WTC11 (cell line): Measurements from ENCODE around the gene TMEM119. TPM values are rescaled to one million over a fixed set of nuclear protein-coding genes. Genes with fewer than 3 reads are reported as not detected.

Source experiments
- ATAC-seq: fragments of 200-7000 bp; cut with Tn5 transposase; 2 replicates; pipeline ENCODE4 v1.10.0; 2021; ENCODE audit warnings: mild to moderate bottlenecking, moderate library complexity
- CTCF ChIA-PET: fragments of 300-600 bp; sonication (Branson Sonifier 250); formaldehyde crosslinking; loops from one replicate; lab custom pipeline; 2021; ENCODE audit warnings: antibody characterized with exemption; lab: Charles Lee
- POLR2A ChIA-PET: fragments of 350-600 bp; sonication (Branson Sonifier 250); formaldehyde crosslinking; loops from one replicate; lab custom pipeline; 2021; ENCODE audit warnings: antibody characterized with exemption; lab: Charles Lee
- DNase-seq: peaks from one replicate; pipeline ENCODE4 v3.0.0; 2021; ENCODE audit warnings: low spot score
- H3K27ac Mint-ChIP-seq: 2 replicates; pipeline ENCODE4 v1.8.0; 2021; ENCODE audit warnings: mixed read lengths
- H3K27me3 Mint-ChIP-seq: 2 replicates; pipeline ENCODE4 v1.8.0; 2021; ENCODE audit warnings: low read depth, mild to moderate bottlenecking, moderate library complexity, mixed read lengths
- H3K36me3 Mint-ChIP-seq: 2 replicates; pipeline ENCODE4 v1.8.0; 2021; ENCODE audit warnings: mixed read lengths
- H3K4me1 Mint-ChIP-seq: 2 replicates; pipeline ENCODE4 v1.8.0; 2022; ENCODE audit warnings: mixed read lengths
- H3K4me3 Mint-ChIP-seq: 2 replicates; pipeline ENCODE4 v1.8.0; 2021; ENCODE audit warnings: mild to moderate bottlenecking, moderate library complexity, mixed read lengths
- H3K9me3 Mint-ChIP-seq: 2 replicates; pipeline ENCODE4 v1.8.0; 2021; ENCODE audit warnings: mixed read lengths
- CREM ChIP-seq: sonication (generic); formaldehyde crosslinking; IDR thresholded peaks from 2 replicates; pipeline ENCODE4 v1.8.1; 2022; ENCODE audit warnings: mild to moderate bottlenecking, missing genetic modification reagents, moderate library complexity
- EMX1 ChIP-seq: fragments of 250-450 bp; sonication (Bioruptor Pico); IDR thresholded peaks from 2 replicates; pipeline ENCODE4 v1.8.0; 2021; ENCODE audit warnings: mild to moderate bottlenecking
- FOXP1 ChIP-seq: sonication (generic); formaldehyde crosslinking; IDR thresholded peaks from 2 replicates; pipeline ENCODE4 v1.8.0; 2022; ENCODE audit warnings: missing genetic modification reagents, mild to moderate bottlenecking, moderate library complexity, borderline replicate concordance
- GRHL2 ChIP-seq: fragments of 250-450 bp; sonication (Bioruptor Pico); IDR thresholded peaks from 2 replicates; pipeline ENCODE4 v1.8.0; 2022; ENCODE audit warnings: mild to moderate bottlenecking, moderate library complexity; ENCODE audit not compliant: insufficient replicate concordance, severe bottlenecking
- JAZF1 ChIP-seq: fragments of 250-450 bp; sonication (Bioruptor Pico); IDR thresholded peaks from 2 replicates; pipeline ENCODE4 v1.9.0; 2021; ENCODE audit warnings: moderate library complexity, mild to moderate bottlenecking, inconsistent platforms
- MXD4 ChIP-seq: fragments of 250-450 bp; sonication (Bioruptor Pico); IDR thresholded peaks from 2 replicates; pipeline ENCODE4 v1.8.0; 2021; ENCODE audit warnings: mild to moderate bottlenecking, moderate library complexity, borderline replicate concordance
- NFYB ChIP-seq: sonication (generic); formaldehyde crosslinking; conservative IDR thresholded peaks from 2 replicates; pipeline ENCODE4 v1.8.0; 2022; ENCODE audit warnings: low read depth, missing genetic modification reagents
- NR1H2 ChIP-seq: sonication (generic); formaldehyde crosslinking; IDR thresholded peaks from 2 replicates; pipeline ENCODE4 v1.9.0; 2021; ENCODE audit warnings: mild to moderate bottlenecking, moderate library complexity, missing genetic modification reagents
- NR3C1 ChIP-seq: sonication (generic); formaldehyde crosslinking; conservative IDR thresholded peaks from 2 replicates; pipeline ENCODE4 v1.8.1; 2023; ENCODE audit warnings: low read depth, mild to moderate bottlenecking, missing genetic modification reagents
- SP1 ChIP-seq: sonication (generic); formaldehyde crosslinking; conservative IDR thresholded peaks from 2 replicates; pipeline ENCODE4 v1.8.1; 2022; ENCODE audit warnings: missing genetic modification reagents
- TEAD4 ChIP-seq: sonication (generic); formaldehyde crosslinking; IDR thresholded peaks from 2 replicates; pipeline ENCODE4 v1.8.0; 2022; ENCODE audit warnings: mild to moderate bottlenecking, missing genetic modification reagents
- ZNF671 ChIP-seq: fragments of 250-450 bp; sonication (Bioruptor Pico); IDR thresholded peaks from 2 replicates; pipeline ENCODE4 v1.8.0; 2021; ENCODE audit warnings: mild to moderate bottlenecking
- total RNA-seq: library from RNA; stranded (reverse); gene quantifications from 3 replicates; pipeline ENCODE4 v1.2.3, GENCODE V29; 2021
- TF ChIP-seq, protein P1 (sequence below): sonication (generic); formaldehyde crosslinking; IDR thresholded peaks from 2 replicates; pipeline ENCODE4 v1.8.1; 2023; ENCODE audit warnings: mild to moderate bottlenecking, missing genetic modification reagents
- TF ChIP-seq, protein P2 (sequence below): fragments of 250-450 bp; sonication (Bioruptor Pico); IDR thresholded peaks from 2 replicates; pipeline ENCODE4 v1.9.0; 2021; ENCODE audit warnings: mild to moderate bottlenecking
- TF ChIP-seq, protein P3 (sequence below): fragments of 250-450 bp; sonication (Bioruptor Pico); IDR thresholded peaks from 2 replicates; pipeline ENCODE4 v1.9.0; 2021; ENCODE audit warnings: mild to moderate bottlenecking, borderline replicate concordance
- TF ChIP-seq, protein P4 (sequence below): fragments of 250-450 bp; sonication (Bioruptor Pico); IDR thresholded peaks from 2 replicates; pipeline ENCODE4 v1.9.0; 2021; ENCODE audit warnings: mild to moderate bottlenecking
- TF ChIP-seq, protein P5 (sequence below): sonication (generic); formaldehyde crosslinking; IDR thresholded peaks from 2 replicates; pipeline ENCODE4 v1.8.1; 2022; ENCODE audit warnings: low read depth, missing genetic modification reagents, borderline replicate concordance
- TF ChIP-seq, protein P6 (sequence below): sonication (generic); formaldehyde crosslinking; IDR thresholded peaks from 2 replicates; pipeline ENCODE4 v1.8.1; 2023; ENCODE audit warnings: mild to moderate bottlenecking, missing genetic modification reagents, borderline replicate concordance
- TF ChIP-seq, protein P7 (sequence below): sonication (generic); formaldehyde crosslinking; IDR thresholded peaks from 2 replicates; pipeline ENCODE4 v1.8.1; 2022; ENCODE audit warnings: missing genetic modification reagents, borderline replicate concordance
- TF ChIP-seq, protein P8 (sequence below): sonication (generic); formaldehyde crosslinking; IDR thresholded peaks from 2 replicates; pipeline ENCODE4 v1.8.0; 2022; ENCODE audit warnings: mild to moderate bottlenecking, missing genetic modification reagents

The TMEM119 gene
- total RNA-seq, 1 experiment from 2014 or later = 0.20 TPM

DNA sequence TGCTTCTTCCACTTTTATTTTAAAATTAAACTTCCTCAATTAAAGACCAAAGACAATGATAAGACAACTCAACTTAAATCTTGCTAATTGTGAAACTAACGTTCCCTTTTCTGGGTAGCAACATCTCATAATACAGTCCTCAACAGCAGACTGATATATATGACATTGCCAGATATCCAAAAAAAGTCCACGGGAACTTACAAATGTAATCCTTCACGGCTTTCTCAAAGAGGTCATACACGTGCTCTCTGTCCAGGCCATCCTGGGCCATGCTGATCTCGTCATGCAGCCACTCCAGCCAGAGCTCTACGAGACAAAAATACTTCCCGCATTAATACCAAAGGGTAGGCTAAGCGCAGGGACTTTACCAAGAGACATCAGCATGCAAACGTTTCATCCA, 50.2 kb downstream of the TMEM119 start (continued):
- TF ChIP-seq, protein P1, sequence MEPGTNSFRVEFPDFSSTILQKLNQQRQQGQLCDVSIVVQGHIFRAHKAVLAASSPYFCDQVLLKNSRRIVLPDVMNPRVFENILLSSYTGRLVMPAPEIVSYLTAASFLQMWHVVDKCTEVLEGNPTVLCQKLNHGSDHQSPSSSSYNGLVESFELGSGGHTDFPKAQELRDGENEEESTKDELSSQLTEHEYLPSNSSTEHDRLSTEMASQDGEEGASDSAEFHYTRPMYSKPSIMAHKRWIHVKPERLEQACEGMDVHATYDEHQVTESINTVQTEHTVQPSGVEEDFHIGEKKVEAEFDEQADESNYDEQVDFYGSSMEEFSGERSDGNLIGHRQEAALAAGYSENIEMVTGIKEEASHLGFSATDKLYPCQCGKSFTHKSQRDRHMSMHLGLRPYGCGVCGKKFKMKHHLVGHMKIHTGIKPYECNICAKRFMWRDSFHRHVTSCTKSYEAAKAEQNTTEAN = no peak
- no peak for TF ChIP-seq NFYB (CRISPR knock-in tag)
- TF ChIP-seq, protein P2, sequence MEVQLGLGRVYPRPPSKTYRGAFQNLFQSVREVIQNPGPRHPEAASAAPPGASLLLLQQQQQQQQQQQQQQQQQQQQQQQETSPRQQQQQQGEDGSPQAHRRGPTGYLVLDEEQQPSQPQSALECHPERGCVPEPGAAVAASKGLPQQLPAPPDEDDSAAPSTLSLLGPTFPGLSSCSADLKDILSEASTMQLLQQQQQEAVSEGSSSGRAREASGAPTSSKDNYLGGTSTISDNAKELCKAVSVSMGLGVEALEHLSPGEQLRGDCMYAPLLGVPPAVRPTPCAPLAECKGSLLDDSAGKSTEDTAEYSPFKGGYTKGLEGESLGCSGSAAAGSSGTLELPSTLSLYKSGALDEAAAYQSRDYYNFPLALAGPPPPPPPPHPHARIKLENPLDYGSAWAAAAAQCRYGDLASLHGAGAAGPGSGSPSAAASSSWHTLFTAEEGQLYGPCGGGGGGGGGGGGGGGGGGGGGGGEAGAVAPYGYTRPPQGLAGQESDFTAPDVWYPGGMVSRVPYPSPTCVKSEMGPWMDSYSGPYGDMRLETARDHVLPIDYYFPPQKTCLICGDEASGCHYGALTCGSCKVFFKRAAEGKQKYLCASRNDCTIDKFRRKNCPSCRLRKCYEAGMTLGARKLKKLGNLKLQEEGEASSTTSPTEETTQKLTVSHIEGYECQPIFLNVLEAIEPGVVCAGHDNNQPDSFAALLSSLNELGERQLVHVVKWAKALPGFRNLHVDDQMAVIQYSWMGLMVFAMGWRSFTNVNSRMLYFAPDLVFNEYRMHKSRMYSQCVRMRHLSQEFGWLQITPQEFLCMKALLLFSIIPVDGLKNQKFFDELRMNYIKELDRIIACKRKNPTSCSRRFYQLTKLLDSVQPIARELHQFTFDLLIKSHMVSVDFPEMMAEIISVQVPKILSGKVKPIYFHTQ (CRISPR knock-in tag) = no peak
- TF ChIP-seq, protein P3, sequence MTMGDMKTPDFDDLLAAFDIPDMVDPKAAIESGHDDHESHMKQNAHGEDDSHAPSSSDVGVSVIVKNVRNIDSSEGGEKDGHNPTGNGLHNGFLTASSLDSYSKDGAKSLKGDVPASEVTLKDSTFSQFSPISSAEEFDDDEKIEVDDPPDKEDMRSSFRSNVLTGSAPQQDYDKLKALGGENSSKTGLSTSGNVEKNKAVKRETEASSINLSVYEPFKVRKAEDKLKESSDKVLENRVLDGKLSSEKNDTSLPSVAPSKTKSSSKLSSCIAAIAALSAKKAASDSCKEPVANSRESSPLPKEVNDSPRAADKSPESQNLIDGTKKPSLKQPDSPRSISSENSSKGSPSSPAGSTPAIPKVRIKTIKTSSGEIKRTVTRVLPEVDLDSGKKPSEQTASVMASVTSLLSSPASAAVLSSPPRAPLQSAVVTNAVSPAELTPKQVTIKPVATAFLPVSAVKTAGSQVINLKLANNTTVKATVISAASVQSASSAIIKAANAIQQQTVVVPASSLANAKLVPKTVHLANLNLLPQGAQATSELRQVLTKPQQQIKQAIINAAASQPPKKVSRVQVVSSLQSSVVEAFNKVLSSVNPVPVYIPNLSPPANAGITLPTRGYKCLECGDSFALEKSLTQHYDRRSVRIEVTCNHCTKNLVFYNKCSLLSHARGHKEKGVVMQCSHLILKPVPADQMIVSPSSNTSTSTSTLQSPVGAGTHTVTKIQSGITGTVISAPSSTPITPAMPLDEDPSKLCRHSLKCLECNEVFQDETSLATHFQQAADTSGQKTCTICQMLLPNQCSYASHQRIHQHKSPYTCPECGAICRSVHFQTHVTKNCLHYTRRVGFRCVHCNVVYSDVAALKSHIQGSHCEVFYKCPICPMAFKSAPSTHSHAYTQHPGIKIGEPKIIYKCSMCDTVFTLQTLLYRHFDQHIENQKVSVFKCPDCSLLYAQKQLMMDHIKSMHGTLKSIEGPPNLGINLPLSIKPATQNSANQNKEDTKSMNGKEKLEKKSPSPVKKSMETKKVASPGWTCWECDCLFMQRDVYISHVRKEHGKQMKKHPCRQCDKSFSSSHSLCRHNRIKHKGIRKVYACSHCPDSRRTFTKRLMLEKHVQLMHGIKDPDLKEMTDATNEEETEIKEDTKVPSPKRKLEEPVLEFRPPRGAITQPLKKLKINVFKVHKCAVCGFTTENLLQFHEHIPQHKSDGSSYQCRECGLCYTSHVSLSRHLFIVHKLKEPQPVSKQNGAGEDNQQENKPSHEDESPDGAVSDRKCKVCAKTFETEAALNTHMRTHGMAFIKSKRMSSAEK (CRISPR knock-in tag) = no peak
- TF ChIP-seq GRHL2 (CRISPR knock-in tag) = no peak
- TF ChIP-seq CREM (CRISPR knock-in tag) = no peak
- TF ChIP-seq TEAD4 (CRISPR knock-in tag) = no peak
- TF ChIP-seq, all 79 proteins: peak for 0

DNA sequence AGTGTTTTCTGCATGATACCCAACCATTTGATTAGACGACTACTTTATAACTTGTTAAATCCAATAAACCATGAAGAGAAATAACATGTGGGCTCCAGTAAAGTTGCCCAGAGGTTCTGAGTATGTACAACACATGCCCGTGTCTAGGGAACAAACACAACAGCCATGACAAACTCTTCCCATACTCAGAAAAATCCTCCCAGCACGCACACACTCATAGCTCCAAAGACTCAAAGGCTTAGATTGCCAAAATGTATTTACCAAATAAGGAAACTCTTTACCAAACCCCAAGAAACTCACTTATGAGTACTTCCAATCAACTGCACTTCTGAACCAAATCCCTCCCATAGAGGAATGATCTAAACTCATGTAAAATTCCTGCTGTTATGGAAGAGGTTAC, 54.2 kb downstream of the TMEM119 start:
- no peaks in the 10 kb centered on the region for H3K27me3 Mint-ChIP-seq
- no peak overlapping the region for H3K4me3 Mint-ChIP-seq
- H3K36me3 Mint-ChIP-seq = peaks cover 54% of the 10 kb centered on the region
- ATAC-seq = no peak
- no peaks in the 10 kb centered on the region for H3K9me3 Mint-ChIP-seq
- no peaks in the 10 kb centered on the region for H3K4me1 Mint-ChIP-seq
- no peak for DNase-seq
- no peak overlapping the region for H3K27ac Mint-ChIP-seq
- POLR2A ChIA-PET = no interaction called here
- CTCF ChIA-PET = no interaction called here
- TF ChIP-seq, protein P4, sequence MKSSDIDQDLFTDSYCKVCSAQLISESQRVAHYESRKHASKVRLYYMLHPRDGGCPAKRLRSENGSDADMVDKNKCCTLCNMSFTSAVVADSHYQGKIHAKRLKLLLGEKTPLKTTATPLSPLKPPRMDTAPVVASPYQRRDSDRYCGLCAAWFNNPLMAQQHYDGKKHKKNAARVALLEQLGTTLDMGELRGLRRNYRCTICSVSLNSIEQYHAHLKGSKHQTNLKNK (CRISPR knock-in tag) = no peak
- TF ChIP-seq SP1 (CRISPR knock-in tag) = no peak
- TF ChIP-seq, protein P5, sequence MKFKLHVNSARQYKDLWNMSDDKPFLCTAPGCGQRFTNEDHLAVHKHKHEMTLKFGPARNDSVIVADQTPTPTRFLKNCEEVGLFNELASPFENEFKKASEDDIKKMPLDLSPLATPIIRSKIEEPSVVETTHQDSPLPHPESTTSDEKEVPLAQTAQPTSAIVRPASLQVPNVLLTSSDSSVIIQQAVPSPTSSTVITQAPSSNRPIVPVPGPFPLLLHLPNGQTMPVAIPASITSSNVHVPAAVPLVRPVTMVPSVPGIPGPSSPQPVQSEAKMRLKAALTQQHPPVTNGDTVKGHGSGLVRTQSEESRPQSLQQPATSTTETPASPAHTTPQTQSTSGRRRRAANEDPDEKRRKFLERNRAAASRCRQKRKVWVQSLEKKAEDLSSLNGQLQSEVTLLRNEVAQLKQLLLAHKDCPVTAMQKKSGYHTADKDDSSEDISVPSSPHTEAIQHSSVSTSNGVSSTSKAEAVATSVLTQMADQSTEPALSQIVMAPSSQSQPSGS (CRISPR knock-in tag) = no peak
- TF ChIP-seq NR3C1 = no peak
- TF ChIP-seq ZNF671 = no peak
- TF ChIP-seq, protein P6, sequence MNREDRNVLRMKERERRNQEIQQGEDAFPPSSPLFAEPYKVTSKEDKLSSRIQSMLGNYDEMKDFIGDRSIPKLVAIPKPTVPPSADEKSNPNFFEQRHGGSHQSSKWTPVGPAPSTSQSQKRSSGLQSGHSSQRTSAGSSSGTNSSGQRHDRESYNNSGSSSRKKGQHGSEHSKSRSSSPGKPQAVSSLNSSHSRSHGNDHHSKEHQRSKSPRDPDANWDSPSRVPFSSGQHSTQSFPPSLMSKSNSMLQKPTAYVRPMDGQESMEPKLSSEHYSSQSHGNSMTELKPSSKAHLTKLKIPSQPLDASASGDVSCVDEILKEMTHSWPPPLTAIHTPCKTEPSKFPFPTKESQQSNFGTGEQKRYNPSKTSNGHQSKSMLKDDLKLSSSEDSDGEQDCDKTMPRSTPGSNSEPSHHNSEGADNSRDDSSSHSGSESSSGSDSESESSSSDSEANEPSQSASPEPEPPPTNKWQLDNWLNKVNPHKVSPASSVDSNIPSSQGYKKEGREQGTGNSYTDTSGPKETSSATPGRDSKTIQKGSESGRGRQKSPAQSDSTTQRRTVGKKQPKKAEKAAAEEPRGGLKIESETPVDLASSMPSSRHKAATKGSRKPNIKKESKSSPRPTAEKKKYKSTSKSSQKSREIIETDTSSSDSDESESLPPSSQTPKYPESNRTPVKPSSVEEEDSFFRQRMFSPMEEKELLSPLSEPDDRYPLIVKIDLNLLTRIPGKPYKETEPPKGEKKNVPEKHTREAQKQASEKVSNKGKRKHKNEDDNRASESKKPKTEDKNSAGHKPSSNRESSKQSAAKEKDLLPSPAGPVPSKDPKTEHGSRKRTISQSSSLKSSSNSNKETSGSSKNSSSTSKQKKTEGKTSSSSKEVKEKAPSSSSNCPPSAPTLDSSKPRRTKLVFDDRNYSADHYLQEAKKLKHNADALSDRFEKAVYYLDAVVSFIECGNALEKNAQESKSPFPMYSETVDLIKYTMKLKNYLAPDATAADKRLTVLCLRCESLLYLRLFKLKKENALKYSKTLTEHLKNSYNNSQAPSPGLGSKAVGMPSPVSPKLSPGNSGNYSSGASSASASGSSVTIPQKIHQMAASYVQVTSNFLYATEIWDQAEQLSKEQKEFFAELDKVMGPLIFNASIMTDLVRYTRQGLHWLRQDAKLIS (CRISPR knock-in tag) = no peak
- no peak for TF ChIP-seq NR1H2 (CRISPR knock-in tag)
- TF ChIP-seq EMX1 (CRISPR knock-in tag) = no peak
- no peak for TF ChIP-seq FOXP1
- TF ChIP-seq, protein P7, sequence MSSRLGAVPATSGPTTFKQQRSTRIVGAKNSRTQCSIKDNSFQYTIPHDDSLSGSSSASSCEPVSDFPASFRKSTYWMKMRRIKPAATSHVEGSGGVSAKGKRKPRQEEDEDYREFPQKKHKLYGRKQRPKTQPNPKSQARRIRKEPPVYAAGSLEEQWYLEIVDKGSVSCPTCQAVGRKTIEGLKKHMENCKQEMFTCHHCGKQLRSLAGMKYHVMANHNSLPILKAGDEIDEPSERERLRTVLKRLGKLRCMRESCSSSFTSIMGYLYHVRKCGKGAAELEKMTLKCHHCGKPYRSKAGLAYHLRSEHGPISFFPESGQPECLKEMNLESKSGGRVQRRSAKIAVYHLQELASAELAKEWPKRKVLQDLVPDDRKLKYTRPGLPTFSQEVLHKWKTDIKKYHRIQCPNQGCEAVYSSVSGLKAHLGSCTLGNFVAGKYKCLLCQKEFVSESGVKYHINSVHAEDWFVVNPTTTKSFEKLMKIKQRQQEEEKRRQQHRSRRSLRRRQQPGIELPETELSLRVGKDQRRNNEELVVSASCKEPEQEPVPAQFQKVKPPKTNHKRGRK (CRISPR knock-in tag) = no peak
- TF ChIP-seq TEAD4 (CRISPR knock-in tag) = no peak
- TF ChIP-seq, protein P8, sequence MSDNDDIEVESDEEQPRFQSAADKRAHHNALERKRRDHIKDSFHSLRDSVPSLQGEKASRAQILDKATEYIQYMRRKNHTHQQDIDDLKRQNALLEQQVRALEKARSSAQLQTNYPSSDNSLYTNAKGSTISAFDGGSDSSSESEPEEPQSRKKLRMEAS (CRISPR knock-in tag) = no peak
- no peak for TF ChIP-seq JAZF1
- no peak for TF ChIP-seq MXD4 (CRISPR knock-in tag)
